Lung (tissue), 12 donors: ENCODE data around the gene ACOT7. TPM values are rescaled to one million over a fixed set of nuclear protein-coding genes. Genes with fewer than 3 reads are reported as not detected.

Experiments
- ATAC-seq: fragments of 200-7000 bp; cut with Tn5 transposase; one replicate; pipeline ENCODE4 v1.9.1; 2020; ENCODE audit warnings: moderate number of reproducible peaks; ENCODE audit not compliant: insufficient read depth, low FRiP score
- DNase-seq, 3 donors: peaks; one replicate each; pipeline ENCODE4 v3.0.0-alpha.2; 2013 to 2017
- H3K27ac ChIP-seq, 2 donors: one replicate each; pipeline ENCODE4 v1.5.1; 2013; ENCODE audit warnings: mild to moderate bottlenecking in 2 of 2, moderate library complexity in 2 of 2, control low read depth in 1 of 2, inconsistent platforms in 1 of 2, low read depth in 1 of 2, low read length in 1 of 2
- H3K27me3 ChIP-seq, 3 donors: one replicate each; pipeline ENCODE4 v1.5.1; 2013; ENCODE audit warnings: low read length in 2 of 3; ENCODE audit not compliant: control insufficient read depth in 3 of 3, insufficient read depth in 3 of 3
- H3K36me3 ChIP-seq, 4 donors: one replicate each; pipeline ENCODE4 v1.5.1; 2013; ENCODE audit warnings: low read length in 4 of 4, mild to moderate bottlenecking in 1 of 4, moderate library complexity in 1 of 4; ENCODE audit not compliant: control insufficient read depth in 4 of 4, insufficient read depth in 4 of 4
- H3K4me1 ChIP-seq, 5 donors: one replicate each; pipeline ENCODE4 v1.5.1; 2013; ENCODE audit warnings: low read length in 5 of 5, mild to moderate bottlenecking in 2 of 5, moderate library complexity in 1 of 5; ENCODE audit not compliant: control insufficient read depth in 5 of 5, insufficient read depth in 5 of 5
- H3K4me3 ChIP-seq: one replicate; pipeline ENCODE4 v1.5.1; 2013; ENCODE audit warnings: mild to moderate bottlenecking, control low read depth, moderate library complexity
- H3K9ac ChIP-seq, 2 donors: one replicate each; pipeline ENCODE4 v1.5.1; 2013; ENCODE audit warnings: low read length in 2 of 2, control low read depth in 1 of 2; ENCODE audit not compliant: insufficient read depth in 1 of 2
- H3K9me3 ChIP-seq, 4 donors: one replicate each; pipeline ENCODE4 v1.5.1; 2013; ENCODE audit warnings: low read length in 3 of 4, mild to moderate bottlenecking in 1 of 4, moderate library complexity in 1 of 4; ENCODE audit not compliant: control insufficient read depth in 4 of 4, insufficient read depth in 3 of 4
- CTCF ChIP-seq: IDR thresholded peaks from 2 replicates; pipeline ENCODE4 v1.5.1; 2012; ENCODE audit warnings: mild to moderate bottlenecking; ENCODE audit errors: control extremely low read depth, extremely low read depth
- WGBS, 2 donors: extraction: QIAGEN DNeasy Blood & Tissue Kit; methylation state at CpG; one replicate each; pipeline ENCODE4 v1.1.7; 2013; 5-methylcytosine and 5-hydroxymethylcytosine counted together
- polyA plus RNA-seq, 2 donors: library from polyadenylated mRNA; stranded (reverse); fragments of 200-250 nt; gene quantifications; one replicate each; pipeline ENCODE4 v1.2.1, GENCODE V29; 2013
- total RNA-seq, 2 donors: library from RNA; depleted of rRNA in 1 of 2; stranded (reverse); fragments of >200 nt in 1 of 2; gene quantifications; one replicate each; pipeline ENCODE4 v1.2.1, GENCODE V29; 2014 to 2021
- donor health status: control.
- donor health status: control.
- donor health status: Bipolar disorder and iron deficiency.
- donor health status: healthy.
- donor health status: DM: yes; HTN: yes; CAD: no.

Gene ACOT7
- total and polyA plus RNA-seq, 4 donors: 8.8 to 37.4 (median 23.1) TPM

GRCh38 chr1:6307099-6307498, 86.5 kb downstream of the ACOT7 start:
- H3K27me3 ChIP-seq: no peaks in the 10 kb centered on the region
- ATAC-seq: no peak
- no peak overlapping the region for H3K9ac ChIP-seq
- no peaks in the 10 kb centered on the region for H3K4me1 ChIP-seq
- no peak overlapping the region for H3K4me3 ChIP-seq
- TF ChIP-seq CTCF: no peak
- H3K36me3 ChIP-seq: no peaks in the 10 kb centered on the region
- DNase-seq: no peak
- H3K9me3 ChIP-seq: no peaks in the 10 kb centered on the region
- no peak overlapping the region for H3K27ac ChIP-seq
- 96 to 99% methylated on average over 15 of the region's 15 CpGs for WGBS, 2 donors

GRCh38 chr1:6303397-6304012, 90.1 kb downstream of the ACOT7 start:
- no peak for TF ChIP-seq CTCF
- no peak overlapping the region for H3K9ac ChIP-seq
- ATAC-seq: no peak

GRCh38 chr1:6302568-6302967, 91.0 kb downstream of the ACOT7 start:
- no peak for TF ChIP-seq CTCF
- no peaks in the 10 kb centered on the region for H3K4me1 ChIP-seq
- ATAC-seq: no peak
- no peaks in the 10 kb centered on the region for H3K9me3 ChIP-seq
- H3K27ac ChIP-seq: no peak overlapping the region
- no peaks in the 10 kb centered on the region for H3K36me3 ChIP-seq
- H3K4me3 ChIP-seq: no peak overlapping the region
- no peak for DNase-seq
- H3K27me3 ChIP-seq: no peaks in the 10 kb centered on the region
- WGBS, 2 donors: 86 to 90% methylated on average over 7 of the region's 7 CpGs
- H3K9ac ChIP-seq: no peak overlapping the region

More at GRCh38 chr1:6303397-6304012, 90.1 kb downstream of the ACOT7 start:
- Histone ChIP-seq H3K9me3 (no peaks in the 10 kb centered on the region), H3K4me3 (no peak overlapping the region), H3K4me1 (no peaks in the 10 kb centered on the region), H3K27ac (no peak overlapping the region), H3K36me3 (no peaks in the 10 kb centered on the region), H3K27me3 (no peaks in the 10 kb centered on the region)
- 91 to 96% methylated on average over 15 of the region's 15 CpGs for WGBS, 2 donors
- no peak for DNase-seq

GRCh38 chr1:6301526-6301925, 92.0 kb downstream of the ACOT7 start:
- H3K4me1 ChIP-seq: no peaks in the 10 kb centered on the region
- TF ChIP-seq CTCF: no peak
- H3K9me3 ChIP-seq: no peaks in the 10 kb centered on the region
- DNase-seq: no peak
- ATAC-seq: no peak
- no peaks in the 10 kb centered on the region for H3K27me3 ChIP-seq
- no peaks in the 10 kb centered on the region for H3K36me3 ChIP-seq
- H3K9ac ChIP-seq: no peak overlapping the region
- WGBS, 2 donors: 90 to 94% methylated on average over 8 of the region's 8 CpGs
- no peak overlapping the region for H3K27ac ChIP-seq
- no peak overlapping the region for H3K4me3 ChIP-seq
